GM21423 (cell line): ENCODE measurements around the gene MORN3.
"Not testable (repeated sequence)": the region's sequence is repeated elsewhere in the genome, so short reads cannot be mapped to it uniquely, and the experiment has no call there.

ENCODE experiments used
- ATAC-seq: cut with Tn5 transposase; IDR thresholded peaks from one replicate; pipeline ENCODE4 v1.9.1; 2021; ENCODE audit warnings: mild to moderate bottlenecking, moderate library complexity; ENCODE audit not compliant: unreplicated experiment

MORN3 gene, protein sequence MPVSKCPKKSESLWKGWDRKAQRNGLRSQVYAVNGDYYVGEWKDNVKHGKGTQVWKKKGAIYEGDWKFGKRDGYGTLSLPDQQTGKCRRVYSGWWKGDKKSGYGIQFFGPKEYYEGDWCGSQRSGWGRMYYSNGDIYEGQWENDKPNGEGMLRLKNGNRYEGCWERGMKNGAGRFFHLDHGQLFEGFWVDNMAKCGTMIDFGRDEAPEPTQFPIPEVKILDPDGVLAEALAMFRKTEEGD

DNA sequence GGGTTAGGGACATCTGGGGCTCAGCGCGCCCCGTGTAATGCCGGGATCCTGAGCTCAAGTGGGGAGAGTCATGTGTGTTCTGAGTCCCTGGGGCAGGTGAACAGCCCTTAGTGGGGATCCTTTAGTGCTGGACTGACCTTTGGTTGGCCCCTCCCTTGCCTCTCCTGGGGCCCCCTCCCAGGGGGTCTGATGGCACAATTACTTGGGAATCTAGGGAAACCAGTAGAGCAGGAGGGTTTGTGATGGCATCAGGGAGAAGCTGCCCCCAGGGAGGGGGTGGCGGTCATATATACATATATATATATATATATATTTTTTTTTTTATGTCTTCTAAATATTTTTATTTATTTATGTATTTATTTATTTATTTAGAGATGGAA, at the start of gene MORN3:
Gene MORN3 (minus strand): TSS at position 134 of the 380 bp plus-strand sequence. CDS start 171 bp downstream, outside the sequence.
- ATAC-seq, result no peak

DNA sequence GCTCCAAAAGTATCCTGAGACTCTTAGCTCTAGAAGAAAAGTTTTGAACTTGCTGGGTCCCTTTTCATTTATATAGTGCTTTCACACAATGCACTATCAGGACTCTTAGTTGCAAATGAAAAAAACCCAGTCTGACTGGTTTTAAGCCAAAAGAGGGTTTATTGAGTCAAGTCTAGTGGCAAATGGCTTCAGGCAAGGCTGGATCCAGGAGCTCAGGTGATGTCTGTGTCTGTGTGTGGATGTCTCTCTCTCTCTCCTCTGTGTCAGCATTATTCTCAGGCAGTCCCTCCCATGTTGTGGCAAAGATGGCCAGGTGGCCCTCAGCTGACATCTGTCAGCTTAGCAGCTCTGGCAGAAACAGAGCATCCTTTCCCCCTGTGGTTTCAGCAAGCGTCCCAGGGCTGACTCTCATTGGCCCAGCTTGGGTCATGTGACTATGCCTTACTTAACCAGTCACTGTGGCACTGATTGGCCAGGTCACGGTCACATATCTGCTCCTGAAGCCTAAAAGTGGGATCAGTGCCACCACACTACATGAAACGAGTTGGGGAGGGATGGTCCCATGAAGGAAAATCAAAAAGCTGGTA, 49.3 kb upstream of the MORN3 start:
- no peak for ATAC-seq

DNA sequence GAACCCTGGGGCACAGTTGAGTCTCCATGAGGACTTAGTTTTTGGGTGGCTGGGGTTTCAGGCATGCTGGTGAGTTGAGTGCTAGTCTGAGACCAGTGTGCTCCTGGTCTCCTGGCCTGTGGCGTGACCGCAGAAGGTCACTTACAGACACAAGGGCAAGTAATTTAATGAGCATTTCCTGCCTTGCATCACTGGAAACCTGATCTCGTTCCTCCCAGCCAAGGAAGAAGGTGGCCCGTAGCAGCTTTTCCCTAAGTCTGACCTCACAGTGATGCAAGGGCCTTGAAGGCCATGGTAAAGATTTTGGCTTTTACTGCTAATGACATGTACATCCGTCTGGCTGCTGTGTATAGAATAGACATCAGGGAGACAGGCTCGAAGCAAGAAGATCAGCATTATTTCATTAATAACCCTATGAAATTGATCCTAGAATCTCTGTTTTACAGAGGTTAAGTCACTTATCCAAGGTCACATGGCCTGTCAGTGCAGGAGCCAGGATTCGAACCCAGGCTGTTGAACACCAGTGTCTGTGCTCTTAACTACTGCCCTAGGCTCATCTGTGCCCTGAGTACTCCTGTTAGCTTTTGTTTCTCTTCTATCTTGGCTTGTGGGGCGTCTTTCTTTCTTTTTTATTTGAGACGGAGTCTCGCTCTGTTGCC, 47.7 kb upstream of the MORN3 start:
- no peak for ATAC-seq

DNA sequence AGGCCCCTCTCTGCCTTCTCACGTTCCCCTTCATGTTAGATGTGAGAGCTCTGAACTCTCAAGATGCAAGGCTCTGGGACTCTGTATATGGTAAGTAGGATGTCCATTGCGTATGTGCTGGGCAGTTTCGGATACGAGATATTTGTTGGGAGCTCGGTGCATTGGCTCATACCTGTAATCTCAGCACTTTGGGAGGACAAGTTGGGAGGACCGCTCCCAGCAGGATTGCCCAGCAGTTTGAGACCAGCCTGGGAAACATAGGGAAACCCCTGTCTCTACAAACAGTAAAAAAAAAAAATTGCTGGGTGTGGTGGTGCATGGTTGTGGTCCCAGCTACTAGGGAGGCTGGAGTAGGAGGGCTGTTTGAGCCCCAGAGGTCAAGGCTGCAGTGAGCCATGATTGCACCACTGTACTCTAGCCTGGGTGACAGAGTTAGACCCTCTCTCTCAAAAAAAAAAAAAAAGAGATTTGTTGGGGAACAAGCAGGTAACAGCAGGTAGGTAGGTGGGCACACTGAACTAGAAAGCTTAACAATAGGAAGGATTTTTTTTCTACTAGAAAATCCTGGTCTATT, 46.5 kb upstream of the MORN3 start:
- no peak for ATAC-seq

DNA sequence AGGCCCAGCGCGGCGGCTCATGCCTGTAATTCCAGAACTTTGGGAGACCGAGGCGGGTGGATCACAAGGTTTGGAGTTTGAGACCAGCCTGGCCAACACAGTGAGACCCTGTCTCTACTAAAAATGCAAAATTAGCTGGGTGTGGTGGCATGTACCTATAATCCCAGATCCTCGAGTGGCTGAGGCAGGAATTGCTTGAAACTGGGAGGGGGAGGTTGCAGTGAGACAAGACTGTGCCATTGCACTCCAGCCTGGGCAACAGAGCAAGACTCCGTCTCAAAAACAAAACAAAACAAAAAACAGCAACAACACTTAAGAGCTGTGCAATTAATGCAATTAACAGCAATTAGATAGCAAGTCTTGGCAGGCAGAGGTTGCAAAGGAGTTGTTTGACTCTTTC, 45.6 kb upstream of the MORN3 start:
- not testable (repeated sequence) for ATAC-seq

DNA sequence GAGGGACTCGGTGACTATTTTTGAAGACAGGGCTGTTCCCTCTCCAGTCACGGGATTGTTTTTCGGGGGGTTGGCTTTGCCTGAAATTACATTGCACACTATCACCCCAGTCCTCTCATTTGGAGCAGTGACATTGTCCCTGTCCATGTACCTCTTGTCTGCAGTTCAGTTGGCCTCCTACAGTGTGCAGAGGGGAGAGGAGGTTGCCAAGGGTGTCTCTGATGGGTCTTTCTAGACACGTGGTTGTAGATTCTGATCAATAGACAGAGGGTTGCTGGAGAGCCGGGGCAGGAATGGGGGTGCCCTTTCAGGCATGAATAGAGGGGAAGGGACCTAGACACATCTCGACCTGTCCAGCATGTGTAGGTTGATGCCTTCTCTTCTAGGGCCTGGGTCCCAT, 44.3 kb upstream of the MORN3 start:
- no peak for ATAC-seq

DNA sequence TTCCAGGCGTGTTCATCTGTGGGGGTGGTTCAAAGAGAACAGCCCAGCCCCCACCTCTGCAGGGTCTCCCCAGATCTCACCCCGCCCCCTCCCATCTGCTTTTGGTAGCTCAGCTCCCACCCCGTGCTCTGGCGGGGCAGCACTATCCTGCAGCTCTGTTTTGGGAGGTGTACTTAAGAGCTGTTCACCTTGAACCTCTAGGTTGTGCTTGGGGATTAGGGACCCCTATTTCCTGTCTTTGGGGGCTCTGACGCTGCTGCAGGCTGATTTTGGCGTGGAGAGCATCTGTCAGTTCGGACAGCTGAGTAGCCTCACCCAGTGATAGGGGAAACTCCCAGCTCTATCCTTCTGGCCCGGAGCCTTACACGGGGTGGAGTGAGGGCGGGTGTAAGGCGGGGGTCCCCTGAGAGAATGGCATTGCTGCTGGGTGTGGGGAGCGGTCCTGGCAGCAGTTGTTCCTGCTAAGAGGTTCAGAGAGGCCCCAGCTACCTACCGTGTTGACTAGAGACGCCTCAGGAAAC, 43.9 kb upstream of the MORN3 start:
- ATAC-seq, result no peak

DNA sequence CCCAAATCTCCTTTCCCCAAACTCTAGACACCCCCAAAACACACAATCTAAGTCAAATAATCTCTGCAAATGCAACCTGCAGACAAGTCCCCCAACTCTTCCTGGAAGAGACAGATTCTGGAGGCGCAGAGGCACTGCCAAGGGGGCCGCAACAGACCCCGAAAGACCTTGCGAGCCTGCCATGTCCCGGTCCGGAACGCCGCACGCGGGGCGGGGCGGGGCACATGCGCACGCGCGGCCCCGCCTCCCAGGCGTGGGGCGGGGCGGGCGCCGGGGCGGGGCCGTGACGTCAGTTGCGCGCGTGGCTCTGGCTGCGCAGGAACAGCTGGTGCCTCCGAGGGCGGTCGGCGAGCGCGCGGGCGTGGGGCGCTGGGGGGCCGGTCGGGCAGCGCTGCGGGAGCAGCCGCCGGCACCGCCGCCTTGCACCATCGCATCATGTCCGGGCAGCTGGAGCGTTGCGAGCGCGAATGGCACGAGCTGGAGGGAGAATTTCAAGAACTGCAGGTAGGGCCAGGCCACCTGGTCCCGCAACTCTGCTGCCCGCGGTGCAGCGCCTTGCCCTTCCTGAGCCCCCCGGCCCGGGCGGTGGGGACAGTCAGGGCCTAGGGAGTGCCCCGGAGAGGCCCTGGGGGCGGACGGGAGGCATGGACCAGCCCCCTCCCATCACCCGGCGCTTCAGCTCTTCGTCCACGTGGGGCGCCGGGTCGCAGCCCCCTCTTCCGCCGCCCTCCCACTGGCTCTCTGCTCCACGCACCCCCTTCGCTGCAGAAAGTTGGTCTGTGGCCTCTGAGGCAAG, 43.2 kb upstream of the MORN3 start, which contains the start of gene TMEM120B:
Gene TMEM120B (plus strand): TSS at position 292 of the 796 bp plus-strand sequence. CDS start 144 bp downstream, at position 436.
- ATAC-seq, result peak; percentile 79

DNA sequence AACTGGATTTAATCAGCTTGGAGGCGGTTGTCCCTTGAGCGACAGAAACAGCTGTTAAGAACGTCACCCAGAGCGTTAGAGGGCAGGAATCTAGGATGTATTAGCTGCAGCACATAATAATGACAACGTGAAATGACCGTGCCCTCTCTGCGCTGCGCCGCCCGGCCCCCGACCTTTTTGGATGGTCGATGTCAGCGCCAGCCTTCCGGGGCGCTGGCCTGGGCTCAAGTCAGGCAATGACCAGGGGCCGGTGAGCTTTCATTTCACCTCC, 42.7 kb upstream of the MORN3 start:
- peak; percentile 22 for ATAC-seq

DNA sequence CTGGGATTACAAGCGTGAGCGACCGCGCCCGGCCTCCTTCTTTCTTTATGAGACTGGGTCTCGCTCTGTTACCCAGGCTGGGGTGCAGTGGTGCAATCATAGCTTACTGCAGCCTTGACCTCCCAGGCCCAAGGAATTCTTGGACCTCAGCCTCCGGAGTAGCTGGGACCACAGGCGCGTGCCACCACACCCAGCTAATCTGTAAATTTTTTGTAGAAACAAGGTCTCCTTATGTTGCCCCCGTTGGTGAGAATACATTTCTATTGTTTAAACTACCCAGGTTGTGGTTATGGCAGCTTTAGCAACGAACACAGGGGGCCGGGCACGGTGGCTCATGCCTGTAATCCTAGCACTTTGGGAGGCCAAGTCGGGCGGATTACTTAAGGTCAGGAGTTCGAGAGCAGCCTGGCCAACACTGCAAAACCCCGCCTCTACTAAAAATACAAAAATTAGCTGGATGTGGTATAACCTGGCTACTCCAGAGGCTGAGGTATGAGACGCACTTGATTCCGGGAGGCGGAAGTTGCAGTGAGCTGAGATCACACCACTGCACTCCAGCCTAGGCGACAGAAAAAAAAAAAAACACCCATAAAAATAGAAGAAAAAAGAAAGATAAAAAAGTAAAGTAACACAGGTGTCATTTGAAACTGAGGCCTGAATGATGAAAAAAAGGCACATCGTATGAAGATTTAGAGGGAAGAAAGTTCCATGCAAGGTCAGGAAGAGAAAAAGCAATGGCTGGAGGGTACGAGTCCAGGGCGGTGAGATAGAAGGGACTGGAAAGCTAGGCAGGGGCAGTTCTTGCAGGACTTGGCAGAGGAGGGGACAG, 42.1 kb upstream of the MORN3 start:
- no peak for ATAC-seq

DNA sequence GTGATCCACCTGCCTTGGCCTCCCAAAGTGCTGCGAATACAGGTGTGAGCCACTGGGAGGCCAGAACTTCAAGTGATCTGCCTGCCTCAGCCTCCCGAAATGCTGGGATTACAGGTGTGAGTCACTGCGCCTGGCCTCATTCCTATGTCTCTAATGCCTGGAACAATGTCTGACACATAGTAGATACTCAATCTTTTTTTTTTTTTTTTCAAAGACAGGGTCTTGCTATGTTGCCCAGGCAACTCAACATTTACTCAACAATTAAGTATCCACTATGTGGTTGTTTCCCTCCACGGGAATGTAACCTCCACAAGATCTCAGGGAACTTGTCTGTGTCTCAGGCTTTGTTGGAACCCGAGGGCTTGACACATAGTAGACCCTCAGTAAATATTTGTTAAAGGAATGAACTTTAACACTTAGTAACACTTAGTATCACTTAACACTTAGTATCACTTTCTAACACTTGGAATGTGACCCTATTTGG, 40.1 kb upstream of the MORN3 start:
- no peak for ATAC-seq

DNA sequence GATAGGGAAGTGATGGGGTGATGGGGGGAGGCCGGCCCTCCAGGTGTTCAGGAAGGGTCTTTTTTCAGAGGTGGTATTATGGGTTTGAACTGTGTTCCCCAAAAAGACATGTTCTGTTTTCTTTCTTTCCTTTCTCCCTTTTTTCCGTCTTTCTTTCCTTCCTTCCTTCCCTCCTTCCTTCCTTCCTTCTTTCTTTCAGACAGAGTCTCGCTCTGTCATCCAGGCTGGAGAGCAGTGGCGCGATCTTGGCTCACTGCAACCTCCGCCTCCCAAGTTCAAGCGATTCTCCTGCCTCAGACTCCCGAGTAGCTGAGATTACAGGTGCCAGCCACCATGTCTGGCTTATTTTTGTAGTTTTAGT, 39.6 kb upstream of the MORN3 start:
- not testable (repeated sequence) for ATAC-seq

DNA sequence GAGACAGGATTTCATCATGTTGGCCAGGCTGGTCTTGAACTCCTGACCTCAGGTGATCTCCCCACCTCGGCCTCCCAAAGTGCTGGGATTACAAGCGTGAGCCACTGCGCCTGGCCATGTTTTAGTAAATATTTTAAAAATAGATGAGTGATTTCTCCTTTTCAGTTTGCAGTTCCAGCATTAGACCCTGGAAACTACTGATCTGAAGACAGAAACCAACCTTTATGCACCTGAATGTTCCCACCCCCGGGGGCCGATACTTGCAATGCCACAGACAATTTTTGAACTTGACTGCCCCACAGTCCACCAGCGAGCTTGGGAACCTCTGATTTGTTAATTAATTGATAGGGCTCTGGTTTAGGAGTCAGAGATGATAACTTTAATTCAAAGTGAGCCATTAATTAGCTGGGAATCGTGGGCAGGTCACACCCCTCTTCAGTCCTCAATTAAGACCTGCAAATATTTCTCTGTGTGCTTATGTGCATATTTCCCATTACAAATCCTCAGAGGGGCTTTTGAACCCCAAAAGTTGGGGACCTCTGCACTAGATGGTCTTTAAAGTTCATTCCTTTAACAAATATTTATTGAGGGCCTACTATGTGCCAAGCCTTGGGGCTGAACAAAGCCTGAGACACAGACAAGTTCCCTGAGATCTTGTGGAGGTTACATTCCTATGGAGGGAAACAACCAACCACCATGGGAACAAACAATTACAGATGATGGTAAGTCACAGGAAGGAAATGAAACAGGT, 39.0 kb upstream of the MORN3 start:
- ATAC-seq, result no peak

DNA sequence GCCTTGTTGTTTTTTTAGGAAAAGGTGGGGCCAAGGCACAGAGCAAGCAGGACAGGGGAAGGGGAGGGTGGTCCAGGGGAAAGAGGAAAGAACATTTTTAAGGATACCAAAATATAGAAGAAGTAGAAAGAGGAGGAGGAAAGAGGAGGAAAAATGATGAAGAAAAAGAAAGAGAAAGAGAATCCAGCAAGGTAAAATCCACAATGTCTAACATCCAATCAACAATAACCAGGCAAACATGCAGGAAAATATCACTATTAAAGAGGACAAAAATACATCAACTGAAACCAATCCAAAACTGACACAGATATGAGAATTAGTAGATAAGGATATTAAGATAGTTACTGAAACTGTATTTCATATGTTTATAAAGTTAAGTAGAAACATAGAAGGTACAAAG, 36.1 kb upstream of the MORN3 start:
- ATAC-seq, result no peak

DNA sequence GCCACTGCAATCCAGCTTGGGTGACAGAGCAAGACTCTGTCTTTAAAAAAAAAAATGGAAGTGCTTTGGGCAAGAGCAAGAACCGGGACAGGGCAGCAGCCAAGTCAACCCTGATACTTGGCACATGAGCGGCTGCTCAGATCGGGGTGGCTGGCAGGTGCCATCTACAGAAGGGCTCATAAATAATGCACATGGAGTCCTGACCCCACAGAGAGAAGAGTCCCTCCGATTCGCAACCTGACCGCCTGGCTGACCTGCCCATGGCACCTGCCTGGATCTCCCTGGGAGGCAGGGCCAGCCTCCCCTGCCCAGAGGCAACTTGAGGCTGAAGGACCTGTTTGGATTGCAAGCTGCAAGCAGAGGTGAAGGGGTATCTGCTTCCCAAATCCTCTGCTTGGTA, 33.5 kb upstream of the MORN3 start:
- no peak for ATAC-seq

DNA sequence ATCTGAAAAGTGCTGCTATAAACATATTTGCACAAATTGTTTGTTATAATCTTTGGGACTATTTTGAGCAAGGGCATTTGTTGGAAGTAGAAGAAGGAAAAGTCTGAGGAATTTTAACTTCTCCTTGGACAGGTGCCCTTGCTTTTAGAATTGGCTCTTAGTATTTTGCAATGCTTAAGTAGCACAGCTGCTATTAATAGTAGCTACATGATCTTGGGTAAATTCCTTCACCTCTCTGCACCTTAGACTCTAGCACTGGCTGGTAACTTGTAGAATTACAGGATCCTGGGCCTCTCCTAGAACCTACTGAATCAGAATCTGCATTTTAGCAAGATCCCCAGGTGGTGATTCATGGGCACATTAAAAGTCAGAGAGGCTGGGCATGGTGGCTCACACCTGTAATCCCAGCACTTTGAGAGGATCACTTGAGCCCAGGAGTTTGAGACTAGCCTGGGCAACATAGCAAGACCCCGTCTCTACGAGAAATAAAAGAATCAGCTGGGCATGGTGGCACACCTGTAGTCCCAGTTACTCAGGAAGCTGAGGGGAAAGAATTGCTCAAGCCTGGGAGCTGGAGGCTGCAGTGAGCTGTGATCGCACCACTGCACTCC, 32.3 kb upstream of the MORN3 start:
- no peak for ATAC-seq

DNA sequence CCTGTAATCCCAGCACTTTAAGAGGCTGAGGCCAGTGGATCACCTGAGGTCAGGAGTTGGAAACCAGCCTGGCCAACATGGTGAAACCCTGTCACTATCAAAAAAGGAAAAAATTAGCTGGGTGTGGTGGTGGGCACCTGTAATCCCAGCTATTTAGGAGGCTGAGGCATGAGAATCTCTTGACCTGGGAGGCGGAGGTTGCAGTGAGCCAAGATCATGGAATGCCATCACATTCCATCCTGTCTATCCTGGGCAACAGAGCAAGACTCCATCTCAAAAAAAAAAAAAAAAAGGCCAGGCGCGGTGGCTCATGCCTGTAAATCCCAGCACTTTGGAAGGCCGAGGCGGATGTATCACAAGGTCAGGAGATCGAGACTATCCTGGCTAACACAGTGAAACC, 28.4 kb upstream of the MORN3 start:
- ATAC-seq, result not testable (repeated sequence)

DNA sequence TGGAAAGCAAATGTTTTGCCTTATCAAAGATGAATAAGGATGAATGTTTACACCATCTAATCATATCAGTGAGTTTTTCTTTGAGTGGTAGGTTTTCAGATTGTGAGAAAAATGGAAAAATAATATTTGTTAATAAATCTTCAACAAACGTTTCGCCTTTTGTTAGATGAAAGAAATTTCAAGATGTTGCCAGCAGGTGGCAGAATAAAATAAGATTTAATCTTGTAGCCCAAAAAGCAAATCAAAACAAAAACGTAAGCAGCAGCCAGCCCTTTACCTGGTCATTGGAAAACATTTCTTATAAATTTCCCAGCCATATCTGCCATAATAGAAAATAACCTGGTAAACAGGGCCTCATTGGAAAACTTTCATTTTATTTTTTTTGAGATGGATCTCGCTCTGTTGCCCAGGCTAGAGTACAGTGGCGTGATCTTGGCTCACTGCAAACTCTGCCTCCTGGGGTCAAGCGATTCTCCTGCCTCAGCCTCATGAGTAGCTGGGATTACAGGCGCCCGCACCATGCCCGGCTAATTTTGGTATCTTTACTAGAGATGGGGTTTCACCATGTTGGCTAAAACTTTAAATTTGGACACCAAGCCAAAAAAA, 27.7 kb upstream of the MORN3 start:
- ATAC-seq, result no peak
